Epithelial cell of prostate (primary cell): Measurements from ENCODE around the gene HES2.
"Not testable (repeated sequence)": the region's sequence is repeated elsewhere in the genome, so short reads cannot be mapped to it uniquely, and the experiment has no call there.

Experiments used
- DNase-seq: peaks from one replicate; pipeline ENCODE4 v3.0.0-alpha.2; 2011; ENCODE audit warnings: low read depth, low spot score
- H3K27ac ChIP-seq: fragments of 450-650 bp; 2 replicates; pipeline ENCODE4 v1.5.1; 2017; ENCODE audit warnings: mild to moderate bottlenecking

Gene HES2

GRCh38 chr1:6420454-6421042 lies 829 bp upstream of the HES2 start:
- DNase-seq, result no peak
- peak overlapping the region; percentile 99 for H3K27ac ChIP-seq

DNA sequence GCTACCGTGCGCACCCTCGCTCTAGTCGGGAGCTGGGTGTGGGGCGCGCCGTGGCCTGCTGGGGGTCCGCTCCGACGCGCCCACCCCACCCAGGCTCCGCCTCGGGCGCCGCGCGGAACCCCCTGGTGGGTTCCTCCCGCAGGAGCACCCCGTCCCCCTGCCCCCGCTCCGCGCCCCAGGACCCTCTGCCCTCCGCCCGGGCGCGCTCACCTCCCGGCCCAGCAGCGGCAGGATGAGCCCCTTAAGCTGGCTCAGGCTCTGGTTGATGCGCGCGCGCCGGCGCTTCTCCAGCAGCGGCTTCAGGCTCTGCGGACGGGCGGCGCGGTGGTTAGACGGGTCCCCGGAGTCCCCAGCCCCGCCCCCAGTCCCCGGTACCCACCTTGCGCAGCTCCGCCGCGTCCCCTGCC lies 319 bp downstream of the HES2 start:
- no peak for DNase-seq
- H3K27ac ChIP-seq, result peak overlapping the region; percentile 99

DNA sequence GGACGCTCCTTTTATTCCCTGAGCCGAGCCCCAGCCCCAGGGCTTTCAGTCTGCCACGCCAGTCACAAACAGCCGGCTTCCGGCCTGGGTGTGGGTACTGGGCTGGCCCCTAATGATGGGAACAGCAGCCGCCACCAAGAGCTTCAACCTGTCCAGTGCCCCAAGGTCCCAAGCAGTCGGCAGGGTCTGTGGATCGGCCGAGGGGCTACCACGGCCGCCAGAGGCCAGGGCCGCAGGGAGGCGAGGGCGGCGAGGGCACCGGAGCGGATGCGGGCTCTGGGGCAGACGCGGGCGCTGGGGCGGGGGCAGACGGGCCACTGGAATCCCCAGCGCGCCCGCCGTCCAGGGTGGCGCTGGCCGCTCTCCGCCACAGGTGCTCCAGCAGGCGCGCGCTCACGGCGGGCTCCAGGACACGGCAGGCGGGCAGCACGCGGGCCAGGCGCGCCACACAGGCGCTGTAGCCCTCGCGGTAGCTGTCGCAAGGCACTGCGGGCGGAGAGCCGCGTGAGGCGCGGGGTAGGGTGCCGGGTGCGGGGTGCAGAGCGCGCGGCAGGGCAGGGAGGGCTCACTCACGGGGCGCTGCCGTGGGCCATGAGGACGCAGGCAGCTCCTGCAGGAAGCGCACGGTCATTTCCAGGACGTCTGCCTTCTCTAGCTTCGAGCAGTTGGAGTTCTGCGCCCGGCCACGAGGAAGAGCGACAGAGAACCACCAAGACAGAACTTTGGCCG lies 887 bp downstream of the HES2 start:
- DNase-seq, result no peak
- peak overlapping the region; percentile 99 for H3K27ac ChIP-seq

DNA sequence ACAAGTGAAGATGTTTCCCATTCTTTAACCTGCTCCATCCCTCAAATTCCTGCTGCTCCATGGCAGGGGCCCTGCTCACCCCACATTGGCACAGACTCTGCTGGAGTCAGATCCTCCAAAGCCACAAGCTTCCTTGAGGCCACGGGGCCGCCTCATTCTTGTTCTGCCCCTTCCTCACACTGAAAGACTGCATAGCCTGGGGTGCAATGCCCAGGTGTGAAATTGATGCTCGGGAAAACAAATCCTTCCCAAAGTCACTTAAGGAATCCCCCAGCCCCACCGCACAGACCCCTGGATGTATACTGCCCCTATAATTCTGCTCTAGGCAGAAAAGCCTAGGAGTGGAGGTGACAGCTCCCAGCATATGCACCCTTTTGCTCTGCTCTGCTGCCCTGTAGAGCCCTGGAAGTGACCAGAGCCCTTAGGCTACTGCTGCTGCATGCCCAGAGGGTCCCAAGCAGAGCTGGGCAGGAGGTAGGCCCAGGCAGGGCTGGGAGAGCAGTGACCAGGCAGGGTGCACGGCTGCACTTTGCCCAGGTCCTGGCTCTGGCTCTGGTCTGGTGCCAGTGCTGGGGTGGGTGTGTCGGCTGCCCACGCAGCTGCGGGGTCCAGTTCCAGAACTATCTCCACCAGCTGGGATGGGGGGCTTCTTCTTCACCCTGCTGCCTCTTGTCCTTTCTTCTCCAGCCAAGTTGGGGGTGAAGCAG lies 1.6 kb downstream of the HES2 start:
- no peak for DNase-seq
- H3K27ac ChIP-seq, result peak overlapping the region; percentile 99

DNA sequence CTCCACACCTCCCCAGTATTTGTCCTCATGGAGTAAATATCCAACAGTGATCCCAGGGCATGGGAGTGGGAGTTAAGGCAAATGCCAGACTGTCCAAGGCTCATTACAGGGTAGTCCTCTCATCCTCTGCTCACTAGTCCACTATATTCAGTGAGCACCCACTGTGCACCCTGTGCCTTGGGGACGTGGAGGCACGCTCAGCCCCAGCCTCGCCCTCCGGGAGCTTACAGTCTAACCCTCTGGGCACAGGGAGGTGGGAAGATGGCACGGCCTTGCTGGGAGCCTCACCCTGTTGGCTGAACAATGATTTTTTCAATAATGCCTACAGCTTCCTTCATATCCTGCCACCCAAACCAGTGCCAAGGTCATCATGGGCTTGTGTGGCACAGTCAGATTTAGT lies 2.8 kb downstream of the HES2 start:
- no peak for DNase-seq
- H3K27ac ChIP-seq, result peak overlapping the region; percentile 99

DNA sequence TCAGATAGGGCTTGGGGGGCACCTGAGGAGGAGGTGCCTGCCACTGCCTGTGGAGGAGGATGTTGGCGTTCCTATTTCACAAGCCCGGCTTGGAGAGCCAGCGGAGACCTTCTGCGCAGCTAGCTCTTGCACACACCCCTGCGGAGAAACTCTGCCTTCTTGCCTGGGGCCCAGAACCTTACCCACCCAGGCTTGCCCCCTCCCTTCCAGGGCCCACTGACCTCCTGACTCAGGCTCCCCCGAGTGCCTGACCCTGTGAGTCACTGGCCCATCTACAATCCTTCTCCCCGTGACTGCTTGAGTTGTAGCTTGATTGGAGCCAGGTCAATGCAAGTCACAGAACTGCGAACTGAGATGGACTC lies 3.4 kb downstream of the HES2 start:
- DNase-seq, result peak; percentile 31
- peak overlapping the region; percentile 99 for H3K27ac ChIP-seq

DNA sequence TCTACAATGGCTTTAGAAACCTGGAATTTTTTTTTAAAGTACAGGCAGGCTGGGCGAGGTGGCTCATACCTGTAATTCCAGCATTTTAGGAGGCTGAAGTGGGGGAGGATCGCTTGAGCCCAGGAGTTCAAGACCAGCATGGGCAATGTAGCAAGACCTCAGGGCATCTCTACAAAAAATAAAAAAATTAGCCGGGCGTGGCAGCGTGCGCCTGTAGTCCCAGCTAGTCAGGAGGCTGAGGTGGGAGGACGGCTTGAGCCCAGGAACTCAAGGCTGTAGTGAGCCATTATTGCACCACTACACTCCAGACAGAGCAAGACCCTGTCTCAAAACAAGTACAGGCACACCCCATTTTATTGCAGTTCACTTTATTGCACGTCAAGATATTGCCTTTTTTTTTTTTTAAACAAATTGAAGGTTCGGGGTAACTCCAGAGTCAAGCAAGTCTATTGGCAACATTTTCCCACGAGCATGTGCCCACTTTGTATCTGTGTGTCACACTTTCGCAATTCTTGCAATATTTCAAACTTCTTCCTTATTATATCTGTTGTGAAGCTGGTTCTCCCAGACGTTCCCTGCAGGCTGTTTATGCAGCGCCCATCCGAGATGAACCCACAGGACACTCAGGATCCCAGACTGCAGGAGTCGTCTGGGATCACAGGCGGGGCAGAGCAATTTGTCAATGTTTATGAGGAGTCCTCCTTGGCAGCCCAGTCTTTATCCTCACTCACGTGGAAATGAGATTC lies 4.7 kb downstream of the HES2 start:
- peak; percentile 93 for DNase-seq
- H3K27ac ChIP-seq, result peak overlapping the region; percentile 99

- H3K27ac ChIP-seq, result peak overlapping the region; percentile 99
- DNase-seq, result peak; percentile 98
Measured at GRCh38 chr1:6414443-6414844, 5.3 kb downstream of the HES2 start.

GRCh38 chr1:6412896-6413295 lies 6.8 kb downstream of the HES2 start:
- peak overlapping the region; percentile 99 for H3K27ac ChIP-seq
- peak; percentile 94 for DNase-seq

DNA sequence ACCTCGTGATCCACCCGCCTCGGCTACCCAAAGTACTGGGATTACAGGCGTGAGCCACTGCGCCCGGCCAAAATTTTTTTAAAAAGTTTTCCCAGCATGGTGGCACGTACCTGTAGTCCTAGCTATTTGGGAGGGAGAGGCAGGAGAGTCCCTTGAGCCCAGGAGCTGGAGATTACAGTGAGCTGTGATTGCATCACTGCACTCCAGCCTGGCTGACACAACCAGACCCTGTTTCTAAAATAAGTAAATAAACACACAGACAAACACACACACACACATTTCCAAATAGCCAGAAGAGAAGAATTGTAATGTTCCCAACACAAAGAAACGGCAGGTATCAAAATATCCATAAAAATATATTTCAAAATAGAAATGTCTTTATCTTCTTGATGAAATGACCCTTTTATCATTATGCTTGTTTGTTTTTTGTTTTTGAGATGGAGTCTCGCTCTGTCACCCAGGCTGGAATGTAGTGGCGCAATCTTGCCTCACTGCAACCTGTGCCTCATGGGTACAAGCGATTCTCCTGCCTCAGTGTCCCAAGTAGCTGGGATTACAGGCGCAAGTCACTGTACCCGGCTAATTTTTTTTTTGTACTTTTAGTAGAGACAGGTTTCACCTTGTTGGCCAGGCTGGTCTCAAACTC lies 9.3 kb downstream of the HES2 start:
- peak overlapping the region; percentile 5 for H3K27ac ChIP-seq
- no peak for DNase-seq

DNA sequence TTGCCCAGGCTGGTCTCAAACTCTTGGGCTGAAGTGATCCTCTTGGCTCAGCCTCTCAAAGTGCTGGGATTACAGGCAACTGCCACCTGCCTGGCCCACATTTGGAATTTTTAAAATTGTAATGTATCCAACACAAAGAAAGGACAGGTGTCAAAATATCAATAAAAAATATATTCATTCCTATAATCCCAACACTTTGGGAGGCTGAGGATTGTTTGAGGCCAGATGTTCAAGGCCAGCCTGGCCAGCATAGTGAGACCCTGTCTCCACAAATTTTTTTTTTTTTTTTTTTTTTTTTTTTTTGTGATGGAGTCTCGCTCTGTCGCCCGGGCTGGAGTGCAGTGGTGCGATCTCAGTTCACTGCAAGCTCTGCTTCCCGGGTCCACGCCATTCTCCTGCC lies 10.0 kb downstream of the HES2 start:
- H3K27ac ChIP-seq, result no peak overlapping the region
- DNase-seq, result no peak

DNA sequence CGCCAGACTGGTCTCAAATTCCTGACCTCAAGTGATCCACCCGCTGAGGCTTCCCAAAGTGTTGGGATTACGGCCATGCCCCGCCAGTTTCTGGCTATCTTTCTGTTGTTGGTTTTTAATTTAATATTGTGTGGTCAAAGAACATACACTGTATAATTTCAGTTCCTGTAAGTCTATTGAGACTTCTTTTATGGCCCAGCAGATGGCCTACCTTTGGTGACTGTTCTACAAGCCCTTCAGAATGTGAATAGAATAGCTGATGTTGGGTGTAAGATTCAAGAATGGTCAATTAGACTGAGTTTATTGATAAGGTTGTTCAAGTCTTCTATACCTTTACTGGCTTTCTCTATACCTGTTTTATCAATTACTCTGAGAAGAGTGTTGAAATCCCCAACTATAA lies 10.7 kb downstream of the HES2 start:
- no peak overlapping the region for H3K27ac ChIP-seq
- DNase-seq, result no peak

DNA sequence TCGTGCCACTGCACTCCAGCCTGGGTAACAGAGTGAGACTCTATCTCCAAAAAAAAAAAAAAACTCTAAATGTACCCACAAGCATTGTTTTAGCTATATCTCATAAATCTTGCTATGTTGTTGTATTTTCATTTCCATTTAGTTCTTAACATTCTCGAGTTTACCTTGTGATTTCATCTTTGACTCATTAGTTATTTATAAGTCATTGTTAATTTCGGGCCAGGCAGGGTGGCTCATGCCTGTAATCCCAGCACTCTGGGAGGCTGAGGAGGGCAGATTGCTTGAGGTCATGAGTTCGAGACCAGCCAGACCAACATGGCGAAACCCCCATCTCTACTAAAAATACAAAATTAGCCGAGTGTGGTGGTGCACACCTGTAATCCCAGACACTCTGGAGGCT lies 11.7 kb downstream of the HES2 start:
- peak overlapping the region; percentile 5 for H3K27ac ChIP-seq
- DNase-seq, result no peak

GRCh38 chr1:6401673-6402072 lies 18.0 kb downstream of the HES2 start:
- no peak for DNase-seq
- peak overlapping the region; percentile 17 for H3K27ac ChIP-seq

- H3K27ac ChIP-seq, result no peak overlapping the region
- DNase-seq, result no peak
Measured at GRCh38 chr1:6399294-6399693, 20.4 kb downstream of the HES2 start.

DNA sequence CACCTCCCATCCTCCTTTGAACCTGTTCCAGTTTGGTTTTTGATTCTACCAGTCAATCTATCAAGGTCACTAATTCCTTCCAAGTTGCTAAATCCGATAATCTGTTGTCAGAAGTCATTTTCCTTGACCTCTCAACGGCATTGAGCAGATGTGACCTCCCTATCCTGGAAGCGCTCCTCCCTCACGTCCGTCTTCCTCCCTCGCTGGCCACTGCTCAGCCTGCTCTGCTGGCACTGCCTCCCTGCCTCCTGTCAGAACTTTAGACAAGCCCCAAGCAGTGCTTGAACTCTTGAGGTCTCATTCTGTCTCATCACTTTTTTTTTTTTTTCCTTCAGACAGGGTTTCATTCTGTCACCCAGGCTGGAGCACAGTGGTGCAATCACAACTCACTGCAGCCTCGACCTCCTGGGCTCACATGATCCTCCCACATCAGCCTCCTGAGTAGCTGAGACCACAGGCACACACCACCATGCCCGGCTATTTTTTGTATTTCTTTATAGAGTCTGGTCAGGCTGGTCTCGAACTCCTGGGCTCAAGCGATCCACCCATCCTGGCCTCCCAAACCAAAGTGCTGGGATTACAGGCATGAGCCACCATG lies 21.8 kb downstream of the HES2 start:
- no peak overlapping the region for H3K27ac ChIP-seq
- DNase-seq, result no peak

GRCh38 chr1:6396998-6397397 lies 22.7 kb downstream of the HES2 start:
- H3K27ac ChIP-seq, result no peak overlapping the region
- no peak for DNase-seq

DNA sequence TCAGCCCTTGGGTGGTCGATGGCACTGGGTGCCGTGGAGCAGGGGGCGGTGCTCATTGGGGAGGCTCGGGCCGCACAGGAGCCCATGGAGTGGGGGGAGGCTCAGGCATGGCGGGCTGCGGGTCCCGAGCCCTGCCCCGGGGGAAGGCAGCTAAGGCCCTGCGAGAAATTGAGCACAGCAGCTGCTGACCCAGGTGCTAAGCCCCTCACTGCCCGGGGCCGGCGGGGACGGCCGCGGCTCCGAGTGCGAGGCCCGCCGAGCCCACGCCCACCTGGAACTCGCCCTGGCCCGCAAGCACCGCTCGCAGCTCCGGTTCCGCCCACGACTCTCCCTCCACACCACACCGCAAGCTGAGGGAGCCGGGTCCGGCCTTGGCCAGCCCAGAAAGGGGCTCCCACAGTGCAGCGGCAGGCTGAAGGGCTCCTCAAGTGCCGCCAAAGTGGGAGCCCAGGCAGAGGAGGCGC lies 23.9 kb downstream of the HES2 start:
- not testable (repeated sequence) for DNase-seq, H3K27ac ChIP-seq

DNA sequence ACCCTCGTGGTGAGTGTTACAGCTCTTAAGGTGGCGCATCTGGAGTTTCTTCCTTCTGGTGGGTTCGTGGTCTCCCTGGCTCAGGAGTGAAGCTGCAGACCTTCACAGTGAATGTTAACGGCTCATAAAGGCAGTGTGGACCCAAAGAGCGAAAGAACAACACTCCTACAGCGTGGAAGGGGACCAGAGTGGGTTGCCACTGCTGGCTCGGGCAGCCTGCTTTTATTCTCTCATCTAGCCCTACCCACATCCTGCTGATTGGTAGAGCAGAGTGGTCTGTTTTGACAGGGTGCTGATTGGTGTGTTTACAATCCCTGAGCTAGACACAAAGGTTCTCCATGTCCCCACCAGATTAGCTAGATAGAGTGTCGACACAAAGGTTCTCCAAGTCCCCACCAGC lies 24.6 kb downstream of the HES2 start:
- not testable (repeated sequence) for H3K27ac ChIP-seq, DNase-seq
